Transverse colon (tissue), 4 donors: ENCODE data around the gene CADM1. TPM values are rescaled to one million over a fixed set of nuclear protein-coding genes. Genes with fewer than 3 reads are reported as not detected.
A peak's percentile ranks its signal among the peaks of the same experiment; 100 is the strongest.

ENCODE experiments used
- DNase-seq: peaks from one replicate; pipeline ENCODE4 v3.0.0-alpha.2; 2019
- H3K27ac ChIP-seq, 4 donors: fragments of 200-600 bp; sonication (generic); 2 replicates each; pipeline ENCODE4 v1.5.1; 2016 to 2018; ENCODE audit warnings: inconsistent platforms in 4 of 4
- H3K27me3 ChIP-seq: fragments of 200-600 bp; sonication (generic); 2 replicates; pipeline ENCODE4 v1.5.1; 2017; ENCODE audit warnings: inconsistent platforms
- H3K36me3 ChIP-seq, 4 donors: fragments of 200-600 bp; sonication (generic); 2 replicates each; pipeline ENCODE4 v1.5.1; 2017 to 2019; ENCODE audit warnings: inconsistent platforms in 4 of 4
- H3K4me1 ChIP-seq, 4 donors: fragments of 200-600 bp; sonication (generic); 2 replicates each; pipeline ENCODE4 v1.5.1; 2017 to 2020; ENCODE audit warnings: inconsistent platforms in 4 of 4
- H3K4me3 ChIP-seq, 4 donors: fragments of 200-600 bp; sonication (generic); 1 replicate in 1 of 4; 2 replicates in 3 of 4; pipeline versions ENCODE4 v1.5.1 to v1.6.1; 2017 to 2019; ENCODE audit warnings: inconsistent platforms in 4 of 4
- H3K9me3 ChIP-seq, 2 donors: fragments of 200-600 bp; sonication (generic); 2 replicates each; pipeline ENCODE4 v1.5.1; 2017 to 2019; ENCODE audit warnings: inconsistent platforms in 2 of 2
- CTCF ChIP-seq, 5 experiments: fragments of 200-600 bp in 3 of 5; fragments of 450-650 bp in 2 of 5; sonication (generic) in 3 of 5; IDR thresholded peaks; 1 replicate in 2 of 5; 2 replicates in 3 of 5; pipeline ENCODE4 v1.5.1; 2016 to 2017; ENCODE audit warnings: antibody characterized with exemption in 5 of 5, inconsistent platforms in 3 of 5, mild to moderate bottlenecking in 2 of 5, moderate library complexity in 1 of 5
- EP300 ChIP-seq: sonication (generic); formaldehyde crosslinking; IDR thresholded peaks from one replicate; pipeline ENCODE4 v1.6.1; 2017; ENCODE audit warnings: antibody characterized with exemption, low read depth
- POLR2A ChIP-seq: fragments of 450-650 bp; IDR thresholded peaks from one replicate; pipeline ENCODE4 v1.6.1; 2016; ENCODE audit warnings: antibody characterized with exemption, mild to moderate bottlenecking, moderate library complexity
- POLR2AphosphoS5 ChIP-seq, 3 donors: sonication (generic); formaldehyde crosslinking; IDR thresholded peaks; one replicate each; pipeline ENCODE4 v1.6.1; 2016; ENCODE audit warnings: antibody characterized with exemption in 3 of 3
- WGBS, 2 donors: methylation state at CpG; one replicate each; pipeline ENCODE4 v1.1.5; 2018; ENCODE audit warnings: low coverage in 1 of 2; 5-methylcytosine and 5-hydroxymethylcytosine counted together
- in situ Hi-C, 4 donors: fragments of 200-750 bp; cut with MboI; loops; one replicate each; pipeline versions ENCODE4 v1.15.0 to v1.15.1; 2017; ENCODE audit warnings: low sequenced_read_pairs in 3 of 4, low pct_ligation_motif_present in 1 of 4, low pct_unique_long_range_greater_than_20kb in 1 of 4
- intact Hi-C: fragments of 100-400 bp; cut with DNase I; formaldehyde crosslinking; loops from one replicate; pipeline ENCODE4 v1.15.1; 2023; ENCODE audit warnings: low total_unique reads
- total RNA-seq, 4 donors: library from RNA; depleted of rRNA; stranded (reverse); fragments of >200 nt; gene quantifications; one replicate each; pipeline ENCODE4 v1.1.0, GENCODE V29; 2016

The CADM1 gene
- total RNA-seq, 4 donors from 2014 or later = 2.8 to 6.4 (median 3.7) TPM

- no peaks in the 10 kb centered on the region for H3K4me1 ChIP-seq
- H3K9me3 ChIP-seq = no peaks in the 10 kb centered on the region
- DNase-seq = no peak
- H3K27me3 ChIP-seq = peaks cover 9% of the 10 kb centered on the region
- no peak overlapping the region for H3K27ac ChIP-seq
- intact Hi-C loops (no loop called here), in situ Hi-C loops (loop anchor here (25.0 kb wide), 5 partner anchors 345 to 1345 kb away; no protein-coding TSS in a partner anchor)
- 86 to 96% methylated on average over 3 of the region's 3 CpGs for WGBS, 2 donors
- no peaks in the 10 kb centered on the region for H3K36me3 ChIP-seq
- TF ChIP-seq CTCF (IDR thresholded peaks at IDR 0.05) (no peak), POLR2AphosphoS5 (IDR thresholded peaks at IDR 0.05) (no peak), EP300 (no peak), POLR2A (no peak)
- H3K4me3 ChIP-seq = no peak overlapping the region
These were observed 162.1 kb downstream of the CADM1 start for GRCh38 chr11:115342142-115342541.

GRCh38 chr11:115340874-115341273, 163.3 kb downstream of the CADM1 start:
- Histone ChIP-seq H3K4me3 (no peak overlapping the region), H3K27ac (no peak overlapping the region), H3K4me1 (no peaks in the 10 kb centered on the region), H3K9me3 (no peaks in the 10 kb centered on the region), H3K27me3 (peaks cover 13% of the 10 kb centered on the region), H3K36me3 (no peaks in the 10 kb centered on the region)
- WGBS, 2 donors = 97 to 98% methylated on average over 3 of the region's 3 CpGs
- intact Hi-C loops (no loop called here), in situ Hi-C loops (loop anchor here (25.0 kb wide), 5 partner anchors 346 to 1346 kb away; no protein-coding TSS in a partner anchor)
- no peak for TF ChIP-seq POLR2A
- TF ChIP-seq CTCF (IDR thresholded peaks at IDR 0.05) = no peak
- TF ChIP-seq EP300 = no peak
- TF ChIP-seq POLR2AphosphoS5 (IDR thresholded peaks at IDR 0.05) = no peak
- no peak for DNase-seq

- in situ Hi-C loops (loop anchor here (25.0 kb wide), 5 partner anchors 349 to 1349 kb away; no protein-coding TSS in a partner anchor), intact Hi-C loops (loop anchor here (5.0 kb wide), 1 partner anchor 164 kb away; the partner anchor contains the start of gene CADM1)
- Histone ChIP-seq H3K4me1 (no peaks in the 10 kb centered on the region), H3K9me3 (no peaks in the 10 kb centered on the region), H3K27ac (no peak overlapping the region), H3K36me3 (no peaks in the 10 kb centered on the region), H3K27me3 (peaks cover 13% of the 10 kb centered on the region), H3K4me3 (no peak overlapping the region)
- WGBS, 2 donors = 72 to 84% methylated on average over 3 of the region's 3 CpGs
- TF ChIP-seq EP300 (no peak), POLR2A (no peak), CTCF (IDR thresholded peaks at IDR 0.05) (no peak), POLR2AphosphoS5 (IDR thresholded peaks at IDR 0.05) (no peak)
- DNase-seq = no peak
These were observed 165.7 kb downstream of the CADM1 start for GRCh38 chr11:115338476-115338875.

- no peak overlapping the region for H3K27ac ChIP-seq
- no peak overlapping the region for H3K4me3 ChIP-seq
- no peaks in the 10 kb centered on the region for H3K36me3 ChIP-seq
- in situ Hi-C loops = loop anchor here (25.0 kb wide), 5 partner anchors 352 to 1352 kb away; no protein-coding TSS in a partner anchor
- no peaks in the 10 kb centered on the region for H3K9me3 ChIP-seq
- intact Hi-C loops = loop anchor here (5.0 kb wide), 1 partner anchor 167 kb away; the partner anchor contains the start of gene CADM1
- no peaks in the 10 kb centered on the region for H3K4me1 ChIP-seq
- peaks cover 17% of the 10 kb centered on the region for H3K27me3 ChIP-seq
- TF ChIP-seq POLR2AphosphoS5 (IDR thresholded peaks at IDR 0.05) (no peak), CTCF (IDR thresholded peaks at IDR 0.05) (peak; percentile 57 to 79 (median 73))
- no peak for DNase-seq
- 33 to 45% methylated on average over 3 of the region's 3 CpGs for WGBS, 2 donors
These were observed 169.1 kb downstream of the CADM1 start for GRCh38 chr11:115334932-115335788.
